Measurements from ENCODE around the gene ROBO2. TPM values are rescaled to one million over a fixed set of nuclear protein-coding genes. Genes with fewer than 3 reads are reported as not detected.

The ROBO2 gene
- total and polyA plus RNA-seq, 2 experiments from 2014 or later, result 1.5 to 7.8 TPM

DNA sequence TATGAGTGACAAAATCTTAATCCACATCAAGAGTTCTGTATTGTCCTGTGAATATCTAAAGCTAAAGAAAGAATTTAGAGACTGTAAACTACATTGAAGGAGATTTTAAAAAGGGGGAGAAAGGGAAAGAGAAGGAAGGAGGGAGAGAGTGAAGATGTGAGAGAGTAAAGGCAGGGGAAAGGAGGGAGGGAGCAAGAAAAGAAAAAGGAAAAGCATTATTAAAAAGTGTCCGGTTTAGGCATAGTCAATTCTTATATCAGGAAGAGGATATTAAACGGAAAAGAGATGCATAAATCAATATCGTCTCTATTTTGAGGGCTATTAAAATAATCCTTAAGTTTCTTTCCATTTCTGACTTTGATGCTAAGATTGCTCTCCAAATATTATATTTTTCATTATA, 332.1 kb downstream of the ROBO2 start (continued):
- TF ChIP-seq, protein P1, sequence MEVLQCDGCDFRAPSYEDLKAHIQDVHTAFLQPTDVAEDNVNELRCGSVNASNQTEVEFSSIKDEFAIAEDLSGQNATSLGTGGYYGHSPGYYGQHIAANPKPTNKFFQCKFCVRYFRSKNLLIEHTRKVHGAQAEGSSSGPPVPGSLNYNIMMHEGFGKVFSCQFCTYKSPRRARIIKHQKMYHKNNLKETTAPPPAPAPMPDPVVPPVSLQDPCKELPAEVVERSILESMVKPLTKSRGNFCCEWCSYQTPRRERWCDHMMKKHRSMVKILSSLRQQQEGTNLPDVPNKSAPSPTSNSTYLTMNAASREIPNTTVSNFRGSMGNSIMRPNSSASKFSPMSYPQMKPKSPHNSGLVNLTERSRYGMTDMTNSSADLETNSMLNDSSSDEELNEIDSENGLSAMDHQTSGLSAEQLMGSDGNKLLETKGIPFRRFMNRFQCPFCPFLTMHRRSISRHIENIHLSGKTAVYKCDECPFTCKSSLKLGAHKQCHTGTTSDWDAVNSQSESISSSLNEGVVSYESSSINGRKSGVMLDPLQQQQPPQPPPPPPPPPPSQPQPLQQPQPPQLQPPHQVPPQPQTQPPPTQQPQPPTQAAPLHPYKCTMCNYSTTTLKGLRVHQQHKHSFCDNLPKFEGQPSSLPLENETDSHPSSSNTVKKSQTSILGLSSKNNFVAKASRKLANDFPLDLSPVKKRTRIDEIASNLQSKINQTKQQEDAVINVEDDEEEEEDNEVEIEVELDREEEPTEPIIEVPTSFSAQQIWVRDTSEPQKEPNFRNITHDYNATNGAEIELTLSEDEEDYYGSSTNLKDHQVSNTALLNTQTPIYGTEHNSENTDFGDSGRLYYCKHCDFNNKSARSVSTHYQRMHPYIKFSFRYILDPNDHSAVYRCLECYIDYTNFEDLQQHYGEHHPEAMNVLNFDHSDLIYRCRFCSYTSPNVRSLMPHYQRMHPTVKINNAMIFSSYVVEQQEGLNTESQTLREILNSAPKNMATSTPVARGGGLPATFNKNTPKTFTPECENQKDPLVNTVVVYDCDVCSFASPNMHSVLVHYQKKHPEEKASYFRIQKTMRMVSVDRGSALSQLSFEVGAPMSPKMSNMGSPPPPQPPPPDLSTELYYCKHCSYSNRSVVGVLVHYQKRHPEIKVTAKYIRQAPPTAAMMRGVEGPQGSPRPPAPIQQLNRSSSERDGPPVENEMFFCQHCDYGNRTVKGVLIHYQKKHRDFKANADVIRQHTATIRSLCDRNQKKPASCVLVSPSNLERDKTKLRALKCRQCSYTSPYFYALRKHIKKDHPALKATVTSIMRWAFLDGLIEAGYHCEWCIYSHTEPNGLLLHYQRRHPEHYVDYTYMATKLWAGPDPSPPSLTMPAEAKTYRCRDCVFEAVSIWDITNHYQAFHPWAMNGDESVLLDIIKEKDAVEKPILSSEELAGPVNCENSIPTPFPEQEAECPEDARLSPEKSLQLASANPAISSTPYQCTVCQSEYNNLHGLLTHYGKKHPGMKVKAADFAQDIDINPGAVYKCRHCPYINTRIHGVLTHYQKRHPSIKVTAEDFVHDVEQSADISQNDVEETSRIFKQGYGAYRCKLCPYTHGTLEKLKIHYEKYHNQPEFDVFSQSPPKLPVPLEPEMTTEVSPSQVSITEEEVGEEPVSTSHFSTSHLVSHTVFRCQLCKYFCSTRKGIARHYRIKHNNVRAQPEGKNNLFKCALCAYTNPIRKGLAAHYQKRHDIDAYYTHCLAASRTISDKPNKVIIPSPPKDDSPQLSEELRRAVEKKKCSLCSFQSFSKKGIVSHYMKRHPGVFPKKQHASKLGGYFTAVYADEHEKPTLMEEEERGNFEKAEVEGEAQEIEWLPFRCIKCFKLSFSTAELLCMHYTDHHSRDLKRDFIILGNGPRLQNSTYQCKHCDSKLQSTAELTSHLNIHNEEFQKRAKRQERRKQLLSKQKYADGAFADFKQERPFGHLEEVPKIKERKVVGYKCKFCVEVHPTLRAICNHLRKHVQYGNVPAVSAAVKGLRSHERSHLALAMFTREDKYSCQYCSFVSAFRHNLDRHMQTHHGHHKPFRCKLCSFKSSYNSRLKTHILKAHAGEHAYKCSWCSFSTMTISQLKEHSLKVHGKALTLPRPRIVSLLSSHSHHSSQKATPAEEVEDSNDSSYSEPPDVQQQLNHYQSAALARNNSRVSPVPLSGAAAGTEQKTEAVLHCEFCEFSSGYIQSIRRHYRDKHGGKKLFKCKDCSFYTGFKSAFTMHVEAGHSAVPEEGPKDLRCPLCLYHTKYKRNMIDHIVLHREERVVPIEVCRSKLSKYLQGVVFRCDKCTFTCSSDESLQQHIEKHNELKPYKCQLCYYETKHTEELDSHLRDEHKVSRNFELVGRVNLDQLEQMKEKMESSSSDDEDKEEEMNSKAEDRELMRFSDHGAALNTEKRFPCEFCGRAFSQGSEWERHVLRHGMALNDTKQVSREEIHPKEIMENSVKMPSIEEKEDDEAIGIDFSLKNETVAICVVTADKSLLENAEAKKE (CRISPR knock-in tag; IDR thresholded peaks at IDR 0.05), result no peak
- no peak for TF ChIP-seq NANOG (IDR thresholded peaks at IDR 0.05; ENCODE audit: borderline replicate concordance)
- no peak for TF ChIP-seq STAT1 (IDR thresholded peaks at IDR 0.05; ENCODE audit: unreplicated experiment)
- TF ChIP-seq EZH2phosphoT487 (IDR thresholded peaks at IDR 0.05; ENCODE audit: unreplicated experiment), result no peak
- no peak for TF ChIP-seq POLR2AphosphoS5 (IDR thresholded peaks at IDR 0.05; ENCODE audit: low read depth)
- TF ChIP-seq, protein P2, sequence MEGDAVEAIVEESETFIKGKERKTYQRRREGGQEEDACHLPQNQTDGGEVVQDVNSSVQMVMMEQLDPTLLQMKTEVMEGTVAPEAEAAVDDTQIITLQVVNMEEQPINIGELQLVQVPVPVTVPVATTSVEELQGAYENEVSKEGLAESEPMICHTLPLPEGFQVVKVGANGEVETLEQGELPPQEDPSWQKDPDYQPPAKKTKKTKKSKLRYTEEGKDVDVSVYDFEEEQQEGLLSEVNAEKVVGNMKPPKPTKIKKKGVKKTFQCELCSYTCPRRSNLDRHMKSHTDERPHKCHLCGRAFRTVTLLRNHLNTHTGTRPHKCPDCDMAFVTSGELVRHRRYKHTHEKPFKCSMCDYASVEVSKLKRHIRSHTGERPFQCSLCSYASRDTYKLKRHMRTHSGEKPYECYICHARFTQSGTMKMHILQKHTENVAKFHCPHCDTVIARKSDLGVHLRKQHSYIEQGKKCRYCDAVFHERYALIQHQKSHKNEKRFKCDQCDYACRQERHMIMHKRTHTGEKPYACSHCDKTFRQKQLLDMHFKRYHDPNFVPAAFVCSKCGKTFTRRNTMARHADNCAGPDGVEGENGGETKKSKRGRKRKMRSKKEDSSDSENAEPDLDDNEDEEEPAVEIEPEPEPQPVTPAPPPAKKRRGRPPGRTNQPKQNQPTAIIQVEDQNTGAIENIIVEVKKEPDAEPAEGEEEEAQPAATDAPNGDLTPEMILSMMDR (conservative IDR thresholded peaks at IDR 0.05; ENCODE audit: low read depth in 2 of 2), result no peak
- no peak for TF ChIP-seq ZNF331 (CRISPR knock-in tag; IDR thresholded peaks at IDR 0.05; ENCODE audit: low read depth)
- TF ChIP-seq JUNB (IDR thresholded peaks at IDR 0.05; ENCODE audit: unreplicated experiment), result no peak
